Vagina (tissue), 2 donors: ENCODE results near the gene TGFB1. TPM values are rescaled to one million over a fixed set of nuclear protein-coding genes. Genes with fewer than 3 reads are reported as not detected.
"Not testable (repeated sequence)": the region's sequence is repeated elsewhere in the genome, so short reads cannot be mapped to it uniquely, and the experiment has no call there.

Experiments
- DNase-seq, 2 donors: peaks; one replicate each; pipeline ENCODE4 v3.0.0-alpha.2; 2017; ENCODE audit errors: extremely low spot score in 2 of 2
- H3K27ac ChIP-seq: fragments of 200-600 bp; sonication (generic); one replicate; pipeline ENCODE4 v1.5.1; 2019
- H3K27me3 ChIP-seq: fragments of 200-600 bp; sonication (generic); one replicate; pipeline ENCODE4 v1.5.1; 2019
- H3K36me3 ChIP-seq, 2 donors: fragments of 200-600 bp; sonication (generic); one replicate each; pipeline ENCODE4 v1.5.1; 2017 to 2019
- H3K4me1 ChIP-seq: fragments of 200-600 bp; sonication (generic); one replicate; pipeline ENCODE4 v1.5.1; 2019
- H3K4me3 ChIP-seq, 2 donors: fragments of 200-600 bp; sonication (generic); 1 replicate in 1 of 2; 2 replicates in 1 of 2; pipeline ENCODE4 v1.5.1; 2016 to 2019
- H3K9me3 ChIP-seq: fragments of 200-600 bp; sonication (generic); one replicate; pipeline ENCODE4 v1.5.1; 2019
- POLR2A ChIP-seq, 2 donors: fragments of 450-650 bp; IDR thresholded peaks; one replicate each; pipeline ENCODE4 v1.6.1; 2017; ENCODE audit warnings: antibody characterized with exemption in 2 of 2, mild to moderate bottlenecking in 2 of 2, moderate library complexity in 2 of 2
- POLR2AphosphoS5 ChIP-seq, 2 donors: sonication (generic); formaldehyde crosslinking; IDR thresholded peaks; one replicate each; pipeline ENCODE4 v1.9.0; 2017; ENCODE audit warnings: antibody characterized with exemption in 2 of 2, mild to moderate bottlenecking in 2 of 2, low read depth in 1 of 2; ENCODE audit not compliant: insufficient read depth in 1 of 2
- intact Hi-C: fragments of 100-400 bp; cut with DNase I; formaldehyde crosslinking; loops from one replicate; pipeline ENCODE4 v1.15.1; 2023
- small RNA-seq: library from RNA; depleted of rRNA; stranded (forward); fragments of <200 nt; gene quantifications from one replicate; pipeline ENCODE3, GENCODE V24; 2016
- total RNA-seq: library from RNA; depleted of rRNA; stranded (reverse); fragments of >200 nt; gene quantifications from one replicate; pipeline ENCODE4 v1.2.3, GENCODE V29; 2016
- TF ChIP-seq, protein P1 (sequence below), 3 experiments: fragments of 450-650 bp in 2 of 3; fragments of 200-600 bp in 1 of 3; sonication (generic) in 1 of 3; IDR thresholded peaks; one replicate each; pipeline ENCODE4 v1.5.1; 2017 to 2019; ENCODE audit warnings: antibody characterized with exemption in 3 of 3, mild to moderate bottlenecking in 2 of 3, moderate library complexity in 2 of 3

Gene TGFB1
- total RNA-seq, 1 donor from 2014 or later = 53.3 TPM

DNA sequence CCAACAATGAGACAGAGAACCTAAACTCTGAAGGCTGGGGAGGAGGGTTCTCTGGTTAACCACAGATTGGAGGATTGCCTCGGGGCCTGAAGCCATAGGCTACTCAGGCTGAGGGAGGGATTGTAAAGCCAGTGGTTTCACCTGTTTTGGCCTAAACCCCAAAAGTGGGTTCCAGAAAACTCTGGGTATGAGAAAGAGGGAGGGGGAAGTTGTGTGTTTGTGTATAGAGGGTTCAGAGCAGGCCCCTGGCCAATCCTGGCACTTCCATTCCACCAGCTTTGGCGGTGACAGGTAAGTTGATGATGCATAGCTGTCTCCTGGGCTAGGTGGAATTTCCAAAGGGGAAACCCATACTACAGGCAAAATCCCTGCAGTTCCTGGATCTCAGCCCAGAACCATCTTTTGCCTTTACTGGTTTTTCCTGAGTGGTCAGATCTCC is 57.3 kb downstream of the TGFB1 start:
- H3K27me3 ChIP-seq = no peaks in the 10 kb centered on the region
- intact Hi-C loops = no loop called here
- H3K9me3 ChIP-seq = no peaks in the 10 kb centered on the region
- H3K27ac ChIP-seq = peak overlapping the region; percentile 69
- peaks cover 49% of the 10 kb centered on the region for H3K4me1 ChIP-seq
- peaks cover 9 to 60% of the 10 kb centered on the region in 2 donors for H3K36me3 ChIP-seq
- H3K4me3 ChIP-seq = no peak overlapping the region
- DNase-seq = no peak
- TF ChIP-seq, protein P1, sequence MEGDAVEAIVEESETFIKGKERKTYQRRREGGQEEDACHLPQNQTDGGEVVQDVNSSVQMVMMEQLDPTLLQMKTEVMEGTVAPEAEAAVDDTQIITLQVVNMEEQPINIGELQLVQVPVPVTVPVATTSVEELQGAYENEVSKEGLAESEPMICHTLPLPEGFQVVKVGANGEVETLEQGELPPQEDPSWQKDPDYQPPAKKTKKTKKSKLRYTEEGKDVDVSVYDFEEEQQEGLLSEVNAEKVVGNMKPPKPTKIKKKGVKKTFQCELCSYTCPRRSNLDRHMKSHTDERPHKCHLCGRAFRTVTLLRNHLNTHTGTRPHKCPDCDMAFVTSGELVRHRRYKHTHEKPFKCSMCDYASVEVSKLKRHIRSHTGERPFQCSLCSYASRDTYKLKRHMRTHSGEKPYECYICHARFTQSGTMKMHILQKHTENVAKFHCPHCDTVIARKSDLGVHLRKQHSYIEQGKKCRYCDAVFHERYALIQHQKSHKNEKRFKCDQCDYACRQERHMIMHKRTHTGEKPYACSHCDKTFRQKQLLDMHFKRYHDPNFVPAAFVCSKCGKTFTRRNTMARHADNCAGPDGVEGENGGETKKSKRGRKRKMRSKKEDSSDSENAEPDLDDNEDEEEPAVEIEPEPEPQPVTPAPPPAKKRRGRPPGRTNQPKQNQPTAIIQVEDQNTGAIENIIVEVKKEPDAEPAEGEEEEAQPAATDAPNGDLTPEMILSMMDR (IDR thresholded peaks at IDR 0.05) = no peak
- TF ChIP-seq POLR2A (IDR thresholded peaks at IDR 0.05) = no peak
- TF ChIP-seq POLR2AphosphoS5 (IDR thresholded peaks at IDR 0.05; ENCODE audit: insufficient read depth in 1 of 2, low read depth in 1 of 2) = no peak

DNA sequence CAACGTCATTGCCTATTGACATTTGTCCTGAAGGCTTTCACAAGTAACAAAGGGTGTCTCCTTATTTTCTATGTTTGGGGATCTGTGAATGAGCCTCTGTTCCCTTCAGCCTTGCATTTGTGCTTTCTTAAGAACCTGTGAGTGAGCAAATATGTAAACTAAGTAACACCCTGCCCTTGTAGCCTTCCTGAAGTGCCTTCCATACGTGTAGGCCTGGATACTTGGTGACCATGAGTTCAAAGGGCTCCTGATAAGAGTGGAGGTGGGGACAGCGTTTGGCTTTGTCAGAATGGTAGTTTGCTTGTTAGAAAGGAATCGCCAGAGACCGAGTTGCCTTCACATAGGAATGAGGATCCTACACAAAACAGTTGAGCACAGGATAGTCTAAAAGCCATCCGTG is 58.2 kb downstream of the TGFB1 start:
- H3K36me3 ChIP-seq = peaks cover 9 to 62% of the 10 kb centered on the region in 2 donors
- DNase-seq = no peak
- no peaks in the 10 kb centered on the region for H3K27me3 ChIP-seq
- H3K4me1 ChIP-seq = peaks cover 47% of the 10 kb centered on the region
- intact Hi-C loops = no loop called here
- peak overlapping the region; percentile 69 for H3K27ac ChIP-seq
- H3K4me3 ChIP-seq = no peak overlapping the region
- H3K9me3 ChIP-seq = no peaks in the 10 kb centered on the region
- no peak for TF ChIP-seq POLR2AphosphoS5 (IDR thresholded peaks at IDR 0.05; ENCODE audit: insufficient read depth in 1 of 2, low read depth in 1 of 2)

DNA sequence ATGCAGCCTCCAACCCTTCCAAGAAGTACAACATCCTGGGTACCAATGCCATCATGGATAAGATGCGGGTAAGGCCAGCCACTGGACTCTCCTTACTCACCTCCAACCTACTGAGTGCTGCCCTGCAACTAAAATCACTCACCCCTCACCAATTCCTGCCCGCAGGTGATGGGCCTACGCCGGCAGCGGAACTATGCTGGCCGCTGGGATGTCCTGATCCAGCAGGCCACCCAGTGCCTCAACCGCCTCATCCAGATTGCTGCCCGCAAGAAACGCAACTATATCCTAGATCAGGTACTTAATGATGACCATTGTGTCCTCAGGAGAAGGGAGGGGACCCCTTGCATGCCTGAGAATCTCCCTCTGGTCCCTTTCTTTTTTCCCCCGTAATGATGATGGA is 59.3 kb downstream of the TGFB1 start:
- no peak for DNase-seq

DNA sequence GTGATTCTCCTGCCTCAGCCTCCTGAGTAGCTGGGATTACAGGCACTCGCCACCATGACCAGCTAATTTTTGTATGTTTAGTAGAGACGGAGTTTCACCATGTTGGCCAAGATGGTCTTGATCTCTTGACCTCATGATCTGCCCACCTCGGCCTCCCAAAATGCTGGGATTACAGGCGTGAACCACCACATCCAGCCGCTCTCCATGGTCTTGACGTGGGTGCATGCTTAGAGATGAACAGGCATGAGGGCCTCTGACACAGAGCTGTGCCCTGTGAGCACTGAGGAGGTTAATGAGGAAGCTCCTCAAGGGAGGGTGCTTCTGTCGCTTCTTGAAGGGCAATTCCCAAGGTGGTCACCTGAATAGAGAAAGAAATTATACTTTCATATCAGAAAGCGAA is 63.9 kb downstream of the TGFB1 start:
- H3K4me1 ChIP-seq, DNase-seq, intact Hi-C loops, H3K27ac ChIP-seq, H3K27me3 ChIP-seq, H3K4me3 ChIP-seq, H3K9me3 ChIP-seq: not testable (repeated sequence)
- H3K36me3 ChIP-seq = peaks cover 9 to 84% of the 10 kb centered on the region in 2 donors

More for the DNA sequence above, 59.3 kb downstream of the TGFB1 start:
- TF ChIP-seq POLR2A (IDR thresholded peaks at IDR 0.05) = no peak
- no peak for TF ChIP-seq POLR2AphosphoS5 (IDR thresholded peaks at IDR 0.05; ENCODE audit: insufficient read depth in 1 of 2, low read depth in 1 of 2)
- TF ChIP-seq, protein P1 (IDR thresholded peaks at IDR 0.05) = no peak
- H3K27me3 ChIP-seq = no peaks in the 10 kb centered on the region
- intact Hi-C loops = no loop called here
- H3K4me3 ChIP-seq = no peak overlapping the region
- no peaks in the 10 kb centered on the region for H3K9me3 ChIP-seq
- H3K27ac ChIP-seq = no peak overlapping the region
- H3K36me3 ChIP-seq = peaks cover 9 to 68% of the 10 kb centered on the region in 2 donors
- peaks cover 36% of the 10 kb centered on the region for H3K4me1 ChIP-seq

DNA sequence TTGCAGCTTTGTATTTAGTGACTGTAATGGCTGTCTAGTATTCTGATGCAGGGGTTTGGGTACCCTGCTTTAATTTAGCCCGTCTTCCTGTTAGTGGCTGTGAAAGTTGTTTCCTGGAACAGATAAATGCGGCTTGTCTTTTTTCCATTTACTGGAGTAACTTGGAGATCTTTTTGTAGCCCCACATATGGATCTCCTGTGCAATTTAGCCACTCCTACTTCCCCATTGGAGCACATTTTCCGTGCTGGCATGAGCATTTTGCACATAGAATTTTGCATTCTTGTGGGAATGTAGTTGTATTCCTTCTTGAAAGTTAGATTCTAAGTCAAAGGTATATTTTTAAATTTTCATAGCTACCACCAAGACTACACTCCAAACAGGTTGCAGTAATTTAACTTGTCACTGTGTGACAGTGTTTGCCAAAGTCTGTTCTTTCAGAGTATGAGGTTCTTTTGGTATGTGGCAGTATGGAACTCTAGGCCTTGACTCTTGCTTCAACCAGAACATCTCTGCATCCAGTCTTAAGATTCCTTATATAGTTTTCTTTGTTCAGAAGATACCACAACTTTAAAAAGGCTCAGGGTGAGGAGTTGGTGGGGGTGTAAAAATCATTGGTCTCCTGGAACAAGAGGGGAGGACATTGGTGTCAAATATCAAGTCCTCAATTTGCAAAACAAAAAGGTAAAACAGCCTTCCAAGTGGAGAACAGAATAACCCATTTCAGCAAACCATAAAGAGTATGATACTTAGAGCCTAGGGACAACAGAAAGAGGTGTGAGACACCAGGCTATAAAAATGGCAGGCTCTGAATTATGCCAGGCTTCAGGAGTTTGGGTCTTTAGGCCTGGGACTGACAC is 64.8 kb downstream of the TGFB1 start:
- Histone ChIP-seq H3K36me3 (peaks cover 9 to 84% of the 10 kb centered on the region in 2 donors), H3K4me1 (no peaks in the 10 kb centered on the region), H3K4me3 (no peak overlapping the region), H3K9me3 (no peaks in the 10 kb centered on the region), H3K27me3 (no peaks in the 10 kb centered on the region), H3K27ac (no peak overlapping the region)
- intact Hi-C loops = no loop called here
- no peak for DNase-seq
- TF ChIP-seq, protein P1 (IDR thresholded peaks at IDR 0.05) = no peak
- TF ChIP-seq POLR2A (IDR thresholded peaks at IDR 0.05) (no peak), POLR2AphosphoS5 (IDR thresholded peaks at IDR 0.05; ENCODE audit: insufficient read depth in 1 of 2, low read depth in 1 of 2) (no peak)

Small RNAs within 50 kb of the gene (small RNA-seq; reads per million reads assigned to genes)
- not detected for gene RN7SL34P

Other genes starting within 250 kb of the TGFB1 start
- not detected for gene CYP2F1, start 239.5 kb downstream of the TGFB1 start, total RNA-seq
- 7.1 TPM for gene CYP2S1, start 160.7 kb downstream of the TGFB1 start, total RNA-seq
- 53.5 TPM for gene AXL, start 134.7 kb downstream of the TGFB1 start, total RNA-seq
- 116 TPM for gene HNRNPUL1, start 89.5 kb downstream of the TGFB1 start, total RNA-seq
- 16.9 TPM for gene CCDC97, start 43.8 kb downstream of the TGFB1 start, total RNA-seq
- gene B9D2, start 10.2 kb upstream of the TGFB1 start, total RNA-seq = not detected
- gene TMEM91, start 22.6 kb upstream of the TGFB1 start, total RNA-seq = 34.4 TPM
- 15.2 TPM for gene EXOSC5, start 43.4 kb upstream of the TGFB1 start, total RNA-seq
- 68.5 TPM for gene BCKDHA, start 43.9 kb upstream of the TGFB1 start, total RNA-seq
- gene B3GNT8, start 73.5 kb upstream of the TGFB1 start, total RNA-seq = 35.8 TPM
- 39.8 TPM for gene DMAC2, start 86.0 kb upstream of the TGFB1 start, total RNA-seq
- not detected for gene ERICH4, start 89.2 kb upstream of the TGFB1 start, total RNA-seq
- gene CEACAM21, start 222.2 kb upstream of the TGFB1 start, total RNA-seq = not detected